Neural progenitor cell (in vitro differentiated cells): ENCODE results near the gene WEE1. TPM values are rescaled to one million over a fixed set of nuclear protein-coding genes. Genes with fewer than 3 reads are reported as not detected.

ENCODE experiments used
- DNase-seq: peaks from one replicate; pipeline ENCODE4 v3.0.0-alpha.2; 2016; ENCODE audit warnings: low spot score
- H2AFZ ChIP-seq: fragments of 200-600 bp; sonication (generic); replicated peaks from 2 replicates; pipeline ENCODE4 v1.6.1; 2016; ENCODE audit warnings: antibody characterized with exemption
- H3F3A ChIP-seq: fragments of 200-600 bp; sonication (generic); 2 replicates; pipeline ENCODE4 v1.6.1; 2016; ENCODE audit warnings: antibody characterized with exemption, low read depth
- H3K27ac ChIP-seq: fragments of 200-600 bp; sonication (generic); 2 replicates; pipeline ENCODE4 v1.5.1; 2016; ENCODE audit warnings: mild to moderate bottlenecking
- H3K27me3 ChIP-seq: fragments of 200-600 bp; sonication (generic); 2 replicates; pipeline ENCODE4 v1.6.1; 2016; ENCODE audit warnings: mild to moderate bottlenecking, moderate library complexity
- H3K36me3 ChIP-seq: fragments of 200-600 bp; sonication (generic); 2 replicates; pipeline ENCODE4 v1.5.1; 2016
- H3K4me1 ChIP-seq: fragments of 200-600 bp; sonication (generic); 2 replicates; pipeline ENCODE4 v1.6.1; 2016; ENCODE audit warnings: mixed run types
- H3K4me2 ChIP-seq: fragments of 200-600 bp; sonication (generic); 2 replicates; pipeline ENCODE4 v1.6.1; 2016
- H3K4me3 ChIP-seq: fragments of 200-600 bp; sonication (generic); 2 replicates; pipeline ENCODE4 v1.5.1; 2016
- H3K79me2 ChIP-seq: fragments of 200-600 bp; sonication (generic); 2 replicates; pipeline ENCODE4 v1.6.1; 2016; ENCODE audit warnings: low read depth
- H3K9ac ChIP-seq: fragments of 200-600 bp; sonication (generic); 2 replicates; pipeline ENCODE4 v1.6.1; 2016
- H3K9me3 ChIP-seq: fragments of 200-600 bp; sonication (generic); 2 replicates; pipeline ENCODE4 v1.5.1; 2016; ENCODE audit warnings: low read depth
- H4K20me1 ChIP-seq: fragments of 200-600 bp; sonication (generic); 2 replicates; pipeline ENCODE4 v1.6.1; 2016; ENCODE audit warnings: low read depth
- H3K27ac Mint-ChIP-seq: 3 replicates; pipeline ENCODE4 v1.8.0; 2021; ENCODE audit warnings: mixed read lengths
- H3K27me3 Mint-ChIP-seq: 2 replicates; pipeline ENCODE4 v1.8.0; 2022; ENCODE audit warnings: low read depth, mild to moderate bottlenecking, inconsistent platforms, moderate library complexity, mixed read lengths; ENCODE audit not compliant: insufficient read depth
- H3K36me3 Mint-ChIP-seq: 3 replicates; pipeline ENCODE4 v1.8.0; 2021; ENCODE audit warnings: mixed read lengths
- H3K4me1 Mint-ChIP-seq: 3 replicates; pipeline ENCODE4 v1.8.0; 2021; ENCODE audit warnings: mixed read lengths
- H3K4me3 Mint-ChIP-seq: 3 replicates; pipeline ENCODE4 v1.8.0; 2021; ENCODE audit warnings: mild to moderate bottlenecking, moderate library complexity, mixed read lengths
- H3K9me3 Mint-ChIP-seq: 3 replicates; pipeline ENCODE4 v1.8.0; 2020; ENCODE audit warnings: mixed read lengths
- CTCF ChIP-seq: fragments of 200-600 bp; sonication (generic); IDR thresholded peaks from 2 replicates; pipeline ENCODE4 v1.5.1; 2017; ENCODE audit warnings: antibody characterized with exemption, mild to moderate bottlenecking
- EZH2 ChIP-seq: fragments of 200-600 bp; sonication (generic); IDR thresholded peaks from 2 replicates; pipeline ENCODE4 v1.6.1; 2017; ENCODE audit warnings: antibody characterized with exemption, mild to moderate bottlenecking, moderate library complexity
- EZH2phosphoT487 ChIP-seq: fragments of 200-600 bp; sonication (generic); IDR thresholded peaks from 2 replicates; pipeline ENCODE4 v1.6.1; 2017; ENCODE audit warnings: antibody characterized with exemption
- total RNA-seq: library from RNA; depleted of rRNA; stranded (reverse); fragments of >200 nt; gene quantifications from 2 replicates; pipeline ENCODE4 v1.2.3, GENCODE V29; 2015; ENCODE audit warnings: low replicate concordance

WEE1 gene
- total RNA-seq, 1 donor from 2014 or later = 156 TPM

DNA sequence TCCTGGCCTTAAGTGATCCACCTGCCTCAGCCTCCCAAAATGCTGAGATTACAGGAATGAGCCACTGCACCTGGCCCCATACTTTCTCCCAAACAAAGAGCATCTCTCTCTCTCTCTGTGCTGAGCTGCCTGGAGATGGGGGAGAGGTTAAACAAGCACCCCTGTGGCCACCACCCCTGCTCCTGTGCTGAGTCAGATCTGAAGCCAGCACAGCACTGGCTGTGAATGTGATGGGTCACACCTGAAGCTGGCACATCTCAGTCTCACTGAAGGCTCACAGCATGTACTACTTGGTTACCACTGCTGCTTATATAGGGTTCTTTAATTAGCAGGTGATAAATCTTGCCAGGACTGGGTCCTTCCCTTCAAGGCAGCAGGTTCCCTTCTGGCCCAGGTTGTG is 10.8 kb upstream of the WEE1 start:
- no peak overlapping the region for H3K4me3 ChIP-seq
- peaks cover 9% of the 10 kb centered on the region for H3K27me3 Mint-ChIP-seq
- peaks cover 3% of the 10 kb centered on the region for H3K9me3 ChIP-seq
- H3K27ac Mint-ChIP-seq = no peak overlapping the region
- peaks cover 17% of the 10 kb centered on the region for H3K4me1 ChIP-seq
- H3K36me3 Mint-ChIP-seq = no peaks in the 10 kb centered on the region
- peaks cover 23% of the 10 kb centered on the region for H3K4me1 Mint-ChIP-seq
- peaks cover 28% of the 10 kb centered on the region for H3K9me3 Mint-ChIP-seq
- DNase-seq = no peak
- no peaks in the 10 kb centered on the region for H3K79me2 ChIP-seq
- no peak for TF ChIP-seq CTCF
- TF ChIP-seq EZH2phosphoT487 = no peak
- no peak for TF ChIP-seq EZH2
- no peaks in the 10 kb centered on the region for H4K20me1 ChIP-seq
- peaks cover 25% of the 10 kb centered on the region for H3F3A ChIP-seq
- H3K36me3 ChIP-seq = no peaks in the 10 kb centered on the region
- no peaks in the 10 kb centered on the region for H3K27me3 ChIP-seq
- H3K4me3 Mint-ChIP-seq = no peak overlapping the region
- no peak overlapping the region for H3K27ac ChIP-seq
- no peak overlapping the region for H3K4me2 ChIP-seq
- no peak overlapping the region for H2AFZ ChIP-seq
- H3K9ac ChIP-seq = no peak overlapping the region

DNA sequence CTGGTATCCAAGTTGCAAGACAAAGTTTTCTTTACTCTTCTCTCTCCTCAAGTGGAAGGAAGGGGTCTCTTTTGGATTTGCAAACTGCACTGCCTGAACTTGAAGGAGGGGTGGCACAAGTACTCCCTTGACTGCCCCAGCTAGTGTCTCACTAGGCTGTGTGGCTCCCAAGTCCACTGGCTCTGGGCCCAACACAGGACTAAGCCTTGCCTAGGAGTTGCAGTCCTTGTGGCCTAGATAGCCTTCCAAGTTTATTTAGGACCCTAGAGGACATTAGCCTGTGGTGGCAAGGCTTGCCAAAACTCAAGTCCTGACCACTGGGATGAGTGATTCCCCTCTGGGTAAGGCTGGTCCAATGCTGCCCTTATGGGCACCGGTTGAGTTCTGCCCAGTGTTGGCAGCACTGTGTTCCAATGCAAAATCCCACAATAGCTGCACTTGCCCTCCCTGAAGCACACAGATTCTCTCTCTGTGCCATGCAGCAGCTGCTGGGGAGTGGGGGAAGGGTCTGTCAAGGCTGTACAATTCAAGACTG is 10.2 kb upstream of the WEE1 start:
- peaks cover 28% of the 10 kb centered on the region for H3K4me1 Mint-ChIP-seq
- H3K36me3 Mint-ChIP-seq = no peaks in the 10 kb centered on the region
- Histone ChIP-seq H3K4me2 (no peak overlapping the region), H3K27me3 (no peaks in the 10 kb centered on the region), H3K79me2 (no peaks in the 10 kb centered on the region), H2AFZ (no peak overlapping the region), H3K36me3 (no peaks in the 10 kb centered on the region), H3F3A (peaks cover 28% of the 10 kb centered on the region), H3K4me1 (peaks cover 17% of the 10 kb centered on the region), H4K20me1 (no peaks in the 10 kb centered on the region), H3K9me3 (peaks cover 3% of the 10 kb centered on the region), H3K9ac (no peak overlapping the region), H3K27ac (no peak overlapping the region), H3K4me3 (no peak overlapping the region)
- H3K27ac Mint-ChIP-seq = peak overlapping the region; percentile 73
- peaks cover 8% of the 10 kb centered on the region for H3K27me3 Mint-ChIP-seq
- no peak overlapping the region for H3K4me3 Mint-ChIP-seq
- no peak for DNase-seq
- TF ChIP-seq EZH2phosphoT487 (no peak), CTCF (no peak), EZH2 (no peak)
- H3K9me3 Mint-ChIP-seq = peaks cover 28% of the 10 kb centered on the region

DNA sequence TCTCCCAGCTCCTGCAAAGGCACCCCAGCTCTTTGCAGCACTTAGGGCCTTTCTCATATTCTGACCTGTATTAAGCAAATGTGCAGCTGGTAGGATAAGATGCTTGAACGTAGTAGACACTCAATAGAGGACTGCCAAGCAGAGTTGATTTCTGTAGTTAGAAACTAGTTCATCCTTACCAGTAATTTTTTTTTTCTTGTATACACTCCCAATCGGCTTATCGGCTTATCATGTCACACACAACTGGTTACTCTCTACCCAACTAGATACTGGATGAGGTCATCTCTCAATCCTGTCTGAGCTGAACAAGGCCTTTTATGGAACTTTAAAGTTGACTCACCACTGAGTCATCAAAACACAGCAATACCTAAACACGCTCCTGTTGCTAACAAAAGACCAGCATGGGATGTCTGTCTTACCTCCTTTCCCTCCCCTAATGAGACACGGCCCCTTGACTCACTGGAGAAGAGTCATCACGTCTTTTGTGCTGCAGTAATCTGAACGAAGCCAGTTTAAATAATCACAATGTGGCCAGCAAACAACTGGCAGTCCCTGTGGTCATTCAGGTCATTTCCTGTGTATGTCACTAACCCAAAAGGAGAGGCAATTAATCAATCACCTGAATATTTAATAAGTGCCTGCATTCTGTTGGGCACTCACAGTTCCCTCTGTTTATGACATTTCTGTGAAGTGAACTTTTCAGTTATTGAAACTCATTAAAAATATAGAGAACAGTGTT is 7.5 kb upstream of the WEE1 start:
- Mint-ChIP-seq H3K27me3 (peaks cover 6% of the 10 kb centered on the region), H3K4me3 (peak overlapping the region; percentile 61), H3K9me3 (peaks cover 15% of the 10 kb centered on the region), H3K4me1 (peaks cover 45% of the 10 kb centered on the region), H3K27ac (peak overlapping the region; percentile 99), H3K36me3 (no peaks in the 10 kb centered on the region)
- Histone ChIP-seq H3K9ac (no peak overlapping the region), H3K4me3 (no peak overlapping the region), H3K36me3 (no peaks in the 10 kb centered on the region), H3K4me1 (peaks cover 27% of the 10 kb centered on the region), H3K79me2 (no peaks in the 10 kb centered on the region), H3F3A (peaks cover 34% of the 10 kb centered on the region), H3K27ac (peak overlapping the region; percentile 46), H3K9me3 (no peaks in the 10 kb centered on the region), H4K20me1 (no peaks in the 10 kb centered on the region), H2AFZ (no peak overlapping the region), H3K4me2 (peak overlapping the region; percentile 21), H3K27me3 (no peaks in the 10 kb centered on the region)
- DNase-seq = peak; percentile 90
- TF ChIP-seq EZH2phosphoT487 (no peak), CTCF (no peak), EZH2 (no peak)
